Breast epithelium (tissue), 4 donors: Measurements from ENCODE around the gene UGGT1. TPM values are rescaled to one million over a fixed set of nuclear protein-coding genes. Genes with fewer than 3 reads are reported as not detected.

Experiments used
- DNase-seq, 2 donors: peaks; one replicate each; pipeline ENCODE4 v3.0.0-alpha.2; 2019; ENCODE audit warnings: low spot score in 2 of 2
- H3K27ac ChIP-seq, 2 donors: fragments of 200-600 bp; sonication (generic) in 1 of 2; one replicate each; pipeline ENCODE4 v1.5.1; 2016 to 2019; ENCODE audit warnings: mild to moderate bottlenecking in 1 of 2
- H3K27me3 ChIP-seq, 2 donors: fragments of 200-600 bp; sonication (generic) in 1 of 2; one replicate each; pipeline versions ENCODE4 v1.5.1 to v1.6.0; 2017 to 2019; ENCODE audit warnings: control low read depth in 1 of 2, mild to moderate bottlenecking in 1 of 2
- H3K36me3 ChIP-seq: fragments of 200-600 bp; one replicate; pipeline ENCODE4 v1.5.1; 2019
- H3K4me1 ChIP-seq, 2 donors: fragments of 200-600 bp; sonication (generic); one replicate each; pipeline ENCODE4 v1.5.1; 2016 to 2019; ENCODE audit warnings: control low read depth in 1 of 2
- H3K4me3 ChIP-seq, 3 donors: fragments of 200-600 bp; sonication (generic); 1 replicate in 2 of 3; 2 replicates in 1 of 3; pipeline ENCODE4 v1.5.1; 2016 to 2019; ENCODE audit warnings: mild to moderate bottlenecking in 3 of 3, moderate library complexity in 2 of 3
- H3K9me3 ChIP-seq, 2 donors: fragments of 200-600 bp; sonication (generic) in 1 of 2; one replicate each; pipeline ENCODE4 v1.5.1; 2016 to 2019; ENCODE audit warnings: control low read depth in 1 of 2
- CTCF ChIP-seq, 3 donors: fragments of 450-650 bp; IDR thresholded peaks; one replicate each; pipeline ENCODE4 v1.5.1; 2016 to 2017; ENCODE audit warnings: antibody characterized with exemption in 3 of 3, mild to moderate bottlenecking in 3 of 3, moderate library complexity in 3 of 3
- POLR2A ChIP-seq: fragments of 450-650 bp; IDR thresholded peaks from one replicate; pipeline ENCODE4 v1.6.1; 2016; ENCODE audit warnings: antibody characterized with exemption, mild to moderate bottlenecking, moderate library complexity
- POLR2AphosphoS5 ChIP-seq, 3 donors: sonication (generic); formaldehyde crosslinking; IDR thresholded peaks; one replicate each; pipeline ENCODE4 v1.6.1; 2017; ENCODE audit warnings: antibody characterized with exemption in 3 of 3
- intact Hi-C: fragments of 100-400 bp; cut with DNase I; formaldehyde crosslinking; loops from one replicate; pipeline ENCODE4 v1.15.1; 2023; ENCODE audit warnings: low total_unique reads
- total RNA-seq, 3 donors: library from RNA; depleted of rRNA; stranded (reverse); fragments of >200 nt; gene quantifications; one replicate each; pipeline ENCODE4 v1.1.0, GENCODE V29; 2016

The UGGT1 gene
- total RNA-seq, 3 donors from 2014 or later: 46.9 to 57.7 (median 54.7) TPM

- Histone ChIP-seq H3K9me3 (no peaks in the 10 kb centered on the region), H3K27me3 (no peaks in the 10 kb centered on the region), H3K36me3 (no peaks in the 10 kb centered on the region), H3K4me3 (no peak overlapping the region), H3K4me1 (no peaks in the 10 kb centered on the region), H3K27ac (no peak overlapping the region)
- no peak for DNase-seq
- intact Hi-C loops: no loop called here
- TF ChIP-seq POLR2AphosphoS5 (IDR thresholded peaks at IDR 0.05) (no peak), CTCF (IDR thresholded peaks at IDR 0.05) (no peak), POLR2A (no peak)
These were observed 136.9 kb downstream of the UGGT1 start for GRCh38 chr2:128227862-128228261.

GRCh38 chr2:128228894-128229293 lies 137.9 kb downstream of the UGGT1 start:
- Histone ChIP-seq H3K36me3 (no peaks in the 10 kb centered on the region), H3K27ac (no peak overlapping the region), H3K4me3 (no peak overlapping the region), H3K4me1 (no peaks in the 10 kb centered on the region), H3K9me3 (no peaks in the 10 kb centered on the region), H3K27me3 (no peaks in the 10 kb centered on the region)
- DNase-seq: no peak
- intact Hi-C loops: no loop called here
- TF ChIP-seq POLR2AphosphoS5 (IDR thresholded peaks at IDR 0.05) (no peak), CTCF (IDR thresholded peaks at IDR 0.05) (no peak), POLR2A (no peak)

- H3K36me3 ChIP-seq: no peaks in the 10 kb centered on the region
- TF ChIP-seq POLR2AphosphoS5 (IDR thresholded peaks at IDR 0.05) (no peak), CTCF (IDR thresholded peaks at IDR 0.05) (peak; percentile 78 to 81 (median 80))
- H3K4me3 ChIP-seq: peak overlapping the region; percentile 65 to 71 (median 70)
- intact Hi-C loops: loop anchor here (1.0 kb wide), 1 partner anchor 81 kb away; no protein-coding TSS in a partner anchor
- no peaks in the 10 kb centered on the region for H3K9me3 ChIP-seq
- DNase-seq: peak; percentile 65 to 85
- H3K27me3 ChIP-seq: no peaks in the 10 kb centered on the region
- H3K4me1 ChIP-seq: no peaks in the 10 kb centered on the region
- peak overlapping the region; percentile 66 to 79 for H3K27ac ChIP-seq
These were observed 142.2 kb downstream of the UGGT1 start for GRCh38 chr2:128232965-128233789.

- Histone ChIP-seq H3K4me1 (no peaks in the 10 kb centered on the region), H3K9me3 (no peaks in the 10 kb centered on the region), H3K27ac (no peak overlapping the region), H3K27me3 (no peaks in the 10 kb centered on the region), H3K36me3 (no peaks in the 10 kb centered on the region), H3K4me3 (peak overlapping the region; percentile 65 to 71 (median 70))
- intact Hi-C loops: no loop called here
- no peak for TF ChIP-seq CTCF (IDR thresholded peaks at IDR 0.05)
- no peak for TF ChIP-seq POLR2AphosphoS5 (IDR thresholded peaks at IDR 0.05)
- no peak for TF ChIP-seq POLR2A
- DNase-seq: no peak
These were observed 142.9 kb downstream of the UGGT1 start for GRCh38 chr2:128233790-128234395.

GRCh38 chr2:128234613-128235012 lies 143.6 kb downstream of the UGGT1 start:
- no peaks in the 10 kb centered on the region for H3K9me3 ChIP-seq
- no peak for TF ChIP-seq CTCF (IDR thresholded peaks at IDR 0.05)
- TF ChIP-seq POLR2A: no peak
- TF ChIP-seq POLR2AphosphoS5 (IDR thresholded peaks at IDR 0.05): no peak

More at GRCh38 chr2:128234613-128235012, 143.6 kb downstream of the UGGT1 start:
- intact Hi-C loops: no loop called here
- no peak for DNase-seq
- H3K36me3 ChIP-seq: no peaks in the 10 kb centered on the region
- no peaks in the 10 kb centered on the region for H3K27me3 ChIP-seq
- no peaks in the 10 kb centered on the region for H3K4me1 ChIP-seq
- H3K27ac ChIP-seq: no peak overlapping the region
- H3K4me3 ChIP-seq: no peak overlapping the region
